Anterior cingulate cortex (tissue), 58 donors: ENCODE measurements around the gene MCU.
"Not testable (repeated sequence)": the region's sequence is repeated elsewhere in the genome, so short reads cannot be mapped to it uniquely, and the experiment has no call there.

Source experiments
- DNase-seq, 58 donors: peaks; one replicate each; lab custom pipeline; 2025; lab: John Stamatoyannopoulos, UW

MCU gene

GRCh38 chr10:72720814-72721660 lies 29.1 kb downstream of the MCU start:
- no peak for DNase-seq

DNA sequence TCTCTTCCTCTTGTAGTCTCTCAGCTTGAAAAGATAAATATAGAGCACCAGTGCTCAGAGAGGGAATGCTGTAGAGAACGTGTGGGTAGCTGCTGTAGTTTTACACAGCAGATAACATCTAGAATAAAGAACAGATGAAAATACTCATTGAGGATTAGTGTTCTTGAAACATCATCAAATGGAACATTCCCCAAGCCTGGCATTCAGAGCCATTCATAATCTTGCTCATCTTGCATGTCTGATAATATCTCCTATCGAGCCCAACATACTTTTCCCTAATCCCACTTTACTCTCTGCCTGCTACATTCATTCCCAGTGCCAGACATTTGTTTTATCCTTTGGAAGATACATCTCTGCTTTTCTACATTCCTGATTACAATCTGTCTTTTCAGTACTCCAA lies 35.2 kb downstream of the MCU start:
- DNase-seq: peak in 3 of 58 donors; percentile 4 to 10 (median 5)

- DNase-seq: no peak
Observed at GRCh38 chr10:72728462-72728861, 36.5 kb downstream of the MCU start.

DNA sequence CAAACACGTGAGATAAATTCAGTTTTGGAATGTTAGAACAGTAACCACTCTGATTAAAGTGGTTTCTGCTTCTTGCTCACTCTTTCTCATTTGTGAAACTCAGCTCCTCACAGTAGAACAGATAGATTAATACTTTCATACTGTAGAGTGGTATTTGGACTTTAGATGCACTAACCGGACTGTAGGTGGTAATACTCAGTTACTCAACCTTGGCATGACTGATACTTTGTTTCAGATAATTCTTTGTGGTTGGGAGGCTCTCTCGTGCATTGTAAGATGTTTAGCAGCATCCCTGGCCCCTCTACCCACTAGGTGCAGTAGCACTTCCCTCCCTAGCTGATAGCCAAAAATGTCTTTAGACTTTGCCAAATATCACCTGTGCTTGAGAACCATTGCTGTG lies 37.6 kb downstream of the MCU start:
- no peak for DNase-seq

DNA sequence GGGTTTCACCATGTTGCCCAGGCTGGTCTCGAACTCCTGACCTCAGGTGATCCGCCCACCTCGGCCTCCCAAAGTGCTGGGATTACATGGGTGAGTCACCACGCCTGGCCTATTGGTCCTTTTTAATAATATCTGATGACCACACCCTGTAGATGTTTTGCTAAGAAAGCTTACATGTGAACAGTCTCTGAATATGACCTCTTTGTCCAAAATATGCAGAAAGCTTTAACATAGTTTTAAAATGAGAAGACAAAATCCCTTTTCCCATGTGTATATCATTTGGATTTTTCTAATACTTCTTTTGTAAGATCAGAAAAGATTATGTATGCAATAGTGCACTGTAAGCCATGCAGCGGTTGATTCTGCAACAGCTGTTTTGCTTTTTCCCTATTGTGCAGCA lies 38.5 kb downstream of the MCU start:
- DNase-seq: no peak

DNA sequence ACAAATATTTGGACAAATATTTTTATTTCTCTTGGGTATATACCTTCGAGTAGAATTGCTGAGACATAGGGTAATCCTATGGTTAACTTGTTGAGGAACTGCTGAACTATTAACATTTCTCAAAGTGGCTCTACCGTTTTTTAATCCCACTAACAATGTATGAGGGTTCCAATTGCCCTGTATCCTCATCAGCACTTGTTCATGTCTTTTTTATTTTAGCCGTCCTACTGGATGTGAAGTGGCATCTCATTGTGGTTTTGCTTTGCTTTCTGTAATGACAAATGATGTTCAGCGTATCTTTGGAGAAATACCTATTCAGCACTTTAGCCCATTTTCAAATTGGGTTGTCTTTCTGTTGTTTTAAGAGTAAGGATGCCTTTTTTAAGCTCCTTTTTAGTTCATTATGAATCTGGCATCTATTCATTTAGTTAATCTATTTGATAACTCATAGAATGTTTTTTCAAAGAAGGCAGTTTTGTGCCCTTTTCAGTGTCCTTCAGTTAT lies 40.0 kb downstream of the MCU start:
- DNase-seq: no peak

DNA sequence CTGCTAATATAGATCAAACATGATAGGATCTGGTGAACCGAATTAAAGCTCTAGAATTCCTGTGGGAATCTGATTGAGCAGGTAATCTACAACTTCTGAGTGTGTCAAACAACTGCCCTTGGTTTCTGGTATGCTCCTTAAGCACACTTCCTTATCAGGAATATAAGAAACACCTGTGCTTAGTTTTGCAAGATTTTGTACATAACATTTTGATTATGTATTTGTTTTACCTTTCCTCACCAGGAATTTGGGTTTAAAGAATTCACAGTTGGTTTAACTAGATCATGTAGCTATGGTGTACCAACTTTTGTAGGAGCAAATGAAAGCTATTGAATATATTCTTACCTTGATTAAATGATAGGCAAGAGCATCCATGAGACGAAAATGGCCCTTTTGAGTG lies 40.6 kb downstream of the MCU start:
- DNase-seq: no peak

- no peak for DNase-seq
Observed at GRCh38 chr10:72733989-72734388, 42.0 kb downstream of the MCU start.

DNA sequence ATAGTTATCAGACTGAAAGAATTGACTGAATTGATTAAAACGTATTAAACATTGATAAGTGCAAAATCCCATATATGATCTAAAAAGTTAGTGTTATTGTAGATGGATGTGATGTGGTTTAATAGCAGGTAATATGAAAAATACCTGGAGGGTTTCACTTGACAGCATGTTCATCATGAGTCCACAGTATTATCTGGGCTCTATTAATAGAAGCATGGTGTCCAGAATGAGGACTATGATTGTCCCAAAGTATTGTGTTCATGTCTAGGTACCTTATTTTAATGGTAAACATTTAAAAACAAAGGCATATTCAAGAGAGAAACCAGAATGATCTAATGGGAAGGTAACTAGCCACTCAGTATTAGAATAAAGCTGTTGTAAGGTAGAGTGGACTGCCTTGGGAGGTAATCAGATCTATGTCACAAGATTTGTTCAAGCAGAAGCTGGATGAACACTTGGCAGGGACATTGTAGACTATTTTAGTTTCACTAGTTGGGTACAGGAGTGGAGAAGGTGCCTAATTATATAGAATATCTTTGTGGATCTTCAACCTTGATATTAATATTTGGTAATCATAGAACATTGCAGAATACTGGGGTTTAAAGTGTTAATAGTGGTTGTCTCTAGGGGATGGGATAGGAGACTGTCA lies 43.5 kb downstream of the MCU start:
- DNase-seq: no peak

GRCh38 chr10:72736176-72736827 lies 44.4 kb downstream of the MCU start:
- DNase-seq: no peak

DNA sequence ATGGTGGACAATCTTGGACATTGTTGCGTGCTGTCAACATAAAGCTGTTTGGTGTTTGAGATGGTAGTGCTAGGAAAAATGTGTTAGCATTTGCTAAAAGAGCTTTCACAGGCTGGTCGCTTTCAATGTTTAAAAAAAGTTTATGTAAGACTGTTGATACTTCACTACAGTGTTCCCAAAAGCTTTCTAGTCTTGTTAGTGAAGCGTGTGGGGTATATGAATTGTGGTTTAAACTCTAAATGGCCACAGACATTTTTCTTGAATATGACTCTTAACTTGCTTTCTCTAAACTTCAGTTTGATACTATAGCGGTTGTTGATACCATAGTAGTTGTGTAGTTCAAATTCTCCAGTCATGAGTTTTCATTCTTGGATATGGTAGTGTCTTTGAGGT lies 44.9 kb downstream of the MCU start:
- DNase-seq: no peak

DNA sequence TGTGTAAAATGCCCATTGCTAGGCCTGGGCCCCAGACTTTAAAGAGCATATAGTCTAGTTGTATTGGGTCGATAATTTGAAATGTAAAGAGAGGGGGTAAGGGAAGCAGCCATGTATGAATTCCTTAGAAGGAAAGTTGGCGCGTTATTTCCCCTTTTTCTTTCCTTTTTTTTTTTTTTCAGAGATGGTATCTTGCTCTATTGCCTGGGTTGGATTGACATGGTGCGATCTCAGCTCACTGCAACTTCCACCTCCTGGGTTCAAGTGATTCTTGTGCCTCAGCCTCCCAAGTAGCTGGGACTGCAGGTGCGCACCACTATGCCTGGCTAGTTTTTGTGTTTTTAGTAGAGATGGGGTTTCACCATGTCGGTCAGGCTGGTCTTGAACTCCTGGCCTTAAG lies 45.4 kb downstream of the MCU start:
- not testable (repeated sequence) for DNase-seq

GRCh38 chr10:72738486-72738885 lies 46.5 kb downstream of the MCU start:
- no peak for DNase-seq

DNA sequence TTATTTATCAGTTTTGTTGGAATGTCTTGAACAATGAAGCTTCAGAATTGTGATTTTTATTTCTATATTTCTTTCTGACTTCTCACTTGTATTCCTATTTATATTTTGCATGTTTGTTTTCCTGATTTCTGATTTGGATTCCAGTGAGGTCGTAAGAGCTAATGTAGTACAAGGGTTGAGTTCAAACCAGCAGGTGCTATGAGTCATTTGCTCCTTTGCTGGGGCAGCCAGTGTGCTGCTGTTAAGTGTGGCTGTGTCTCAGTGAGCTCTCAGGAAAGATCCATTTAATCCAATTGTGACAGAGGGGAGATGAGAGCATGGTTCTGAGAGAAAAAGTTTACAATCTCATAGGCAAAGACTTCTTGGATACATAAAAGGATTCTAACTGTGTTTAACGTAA lies 48.6 kb downstream of the MCU start:
- DNase-seq: no peak

DNA sequence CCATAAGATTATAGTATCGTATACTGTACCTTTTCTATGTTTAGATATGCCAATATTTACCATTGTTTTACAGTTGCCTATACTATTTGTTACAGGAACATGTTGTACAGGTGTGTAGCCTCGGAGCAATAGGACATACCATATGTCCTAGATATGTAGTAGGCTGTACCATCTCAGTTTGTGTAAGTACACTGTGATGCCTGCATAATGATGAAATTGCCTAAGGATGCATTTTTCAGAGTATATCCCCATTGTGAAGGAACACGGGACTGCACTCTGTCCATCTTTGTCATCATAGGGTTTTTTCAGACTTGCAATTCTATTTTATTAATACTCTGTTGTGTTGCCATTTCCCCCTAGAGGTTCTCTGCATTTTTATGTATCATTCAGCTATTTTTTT lies 50.1 kb downstream of the MCU start:
- DNase-seq: no peak

GRCh38 chr10:72742797-72743196 lies 50.9 kb downstream of the MCU start:
- DNase-seq: no peak

DNA sequence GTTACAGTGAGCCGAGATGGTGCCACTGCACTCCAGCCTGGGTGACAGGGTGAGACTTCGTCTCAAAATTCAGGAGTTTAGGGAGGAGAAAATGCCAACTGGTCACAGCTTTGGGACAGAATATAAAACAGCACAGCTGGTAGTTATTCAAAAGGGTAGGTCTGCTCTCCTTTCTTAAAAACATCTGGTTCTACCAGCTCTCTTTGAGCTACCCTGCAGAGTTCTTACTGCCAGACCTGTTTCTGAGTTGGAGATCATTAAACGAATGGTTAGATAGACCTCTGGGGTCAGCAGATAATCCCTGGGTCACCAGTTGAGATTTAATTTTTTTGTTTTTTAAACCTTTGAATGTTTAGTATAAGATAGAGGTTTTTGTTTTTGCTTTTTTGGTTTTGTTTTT lies 52.6 kb downstream of the MCU start:
- DNase-seq: no peak

DNA sequence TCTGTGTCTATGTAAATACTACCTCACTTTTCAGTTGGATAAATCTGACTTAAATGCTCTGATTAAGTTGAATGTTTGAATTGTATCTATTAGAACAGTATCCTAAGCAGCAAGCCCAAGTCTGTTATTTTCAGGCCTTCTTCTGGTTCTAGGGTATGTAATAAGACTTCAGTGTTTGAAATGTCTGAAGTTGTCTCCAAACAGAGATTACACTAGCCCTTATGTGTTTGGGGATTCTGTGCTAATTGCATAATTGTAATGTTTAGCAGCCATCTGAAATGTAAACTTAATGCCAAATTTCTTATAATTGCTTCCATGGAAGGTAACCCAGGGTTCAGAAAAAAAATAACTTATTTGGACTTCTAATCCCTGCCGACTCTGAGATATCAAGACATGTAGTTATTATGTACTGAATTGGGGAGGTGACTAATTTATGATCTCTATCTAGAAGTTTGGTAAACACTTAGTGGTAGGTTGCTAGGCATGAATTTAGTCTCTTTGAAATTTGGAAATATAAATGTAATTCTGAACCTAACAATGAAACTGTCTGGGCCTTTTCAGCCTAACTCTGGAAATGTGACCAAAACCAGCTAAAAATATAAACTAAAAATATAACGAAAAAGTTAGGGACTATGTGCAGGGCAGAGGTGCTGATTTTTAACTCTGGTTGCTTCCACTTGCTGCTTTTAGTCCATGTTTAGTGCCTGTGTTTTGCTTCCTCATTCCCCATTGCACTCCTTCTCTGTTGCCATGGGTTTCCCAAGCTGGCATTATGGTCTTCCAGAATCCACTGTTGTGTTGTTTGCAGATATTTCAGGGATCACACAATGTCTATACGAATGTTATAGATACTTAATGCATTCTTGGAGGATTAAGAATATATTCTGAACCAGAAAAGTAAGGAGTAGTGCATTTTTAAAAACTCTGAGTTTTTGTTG lies 54.8 kb downstream of the MCU start:
- no peak for DNase-seq

DNA sequence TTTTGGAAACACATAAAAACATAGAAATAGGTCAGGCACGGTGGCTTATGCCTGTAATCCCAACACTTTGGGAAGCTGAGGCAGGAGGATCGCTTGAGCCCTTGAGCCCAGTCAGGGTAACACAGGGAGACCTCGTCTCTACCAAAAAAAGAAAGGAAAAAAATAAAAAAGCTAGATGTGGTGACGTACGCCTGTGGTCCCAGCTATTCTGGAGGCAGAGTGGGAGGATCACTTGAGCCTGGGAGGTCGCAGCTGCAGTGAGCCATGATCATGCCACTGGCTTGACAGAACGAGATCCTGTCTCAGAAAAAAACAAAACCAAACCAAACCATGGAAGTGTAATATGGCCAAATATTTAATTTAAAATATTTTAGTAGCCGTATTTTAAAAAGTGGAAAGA lies 55.6 kb downstream of the MCU start:
- no peak for DNase-seq

GRCh38 chr10:72753760-72754231 lies 61.9 kb downstream of the MCU start:
- no peak for DNase-seq
